A549 (cell line): ENCODE data around the gene IL6ST.

Experiments
- CEBPB ChIP-seq, 2 experiments: fragments of >200 bp in 1 of 2; sonication (Bioruptor Twin) in 1 of 2; formaldehyde crosslinking in 1 of 2; IDR thresholded peaks; 2 replicates each; pipeline ENCODE4 v1.6.1; 2012 to 2016
- HOXA7 ChIP-seq: fragments of 250-450 bp; sonication (Bioruptor Pico); IDR thresholded peaks from 2 replicates; pipeline ENCODE4 v1.5.0; 2020; ENCODE audit warnings: mild to moderate bottlenecking, moderate library complexity
- POLR2A ChIP-seq: IDR thresholded peaks from 2 replicates; pipeline ENCODE4 v1.6.1; 2012; ENCODE audit warnings: mild to moderate bottlenecking, low read length
- RAD21 ChIP-seq, 2 experiments: fragments of >200 bp in 1 of 2; sonication (Bioruptor Twin) in 1 of 2; formaldehyde crosslinking in 1 of 2; IDR thresholded peaks in 1 of 2; conservative IDR thresholded peaks in 1 of 2; 2 replicates in 1 of 2; 3 replicates in 1 of 2; pipeline ENCODE4 v1.6.1; 2012 to 2018; ENCODE audit warnings: inconsistent platforms in 1 of 2
- RCOR1 ChIP-seq: fragments of 150-350 bp; IDR thresholded peaks from 2 replicates; pipeline ENCODE4 v1.6.1; 2014; ENCODE audit warnings: antibody characterized with exemption, low read length, low read depth
- RFX5 ChIP-seq: fragments of 450-650 bp; IDR thresholded peaks from 2 replicates; pipeline ENCODE4 v1.7.1; 2014; ENCODE audit warnings: antibody characterized with exemption, mild to moderate bottlenecking, moderate library complexity
- TF ChIP-seq, protein P1 (sequence below): fragments of >200 bp; sonication (Bioruptor Twin); formaldehyde crosslinking; IDR thresholded peaks from 3 replicates; pipeline ENCODE4 v1.5.1; 2016

DNA sequence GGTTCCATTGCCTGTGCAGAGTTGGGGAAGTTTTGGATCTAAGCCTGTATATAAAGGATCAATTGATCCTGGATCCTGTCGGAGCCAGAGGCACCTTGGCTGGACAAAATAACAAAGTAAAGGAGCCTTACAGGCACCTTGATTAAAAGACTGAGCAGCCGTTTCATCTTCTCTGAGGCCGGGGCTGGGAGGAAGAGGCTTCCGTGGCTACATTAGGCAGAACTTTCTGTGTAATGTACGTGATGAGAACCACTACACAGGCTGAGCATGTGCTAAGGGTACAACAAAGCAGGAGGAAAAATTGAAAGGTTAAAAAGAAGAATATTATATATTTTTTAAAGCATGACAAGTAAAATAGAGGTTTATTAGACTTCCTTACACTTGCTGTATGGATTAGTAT lies 106.6 kb downstream of the IL6ST start:
- no peak for TF ChIP-seq RFX5
- no peak for TF ChIP-seq RCOR1
- TF ChIP-seq, protein P1, sequence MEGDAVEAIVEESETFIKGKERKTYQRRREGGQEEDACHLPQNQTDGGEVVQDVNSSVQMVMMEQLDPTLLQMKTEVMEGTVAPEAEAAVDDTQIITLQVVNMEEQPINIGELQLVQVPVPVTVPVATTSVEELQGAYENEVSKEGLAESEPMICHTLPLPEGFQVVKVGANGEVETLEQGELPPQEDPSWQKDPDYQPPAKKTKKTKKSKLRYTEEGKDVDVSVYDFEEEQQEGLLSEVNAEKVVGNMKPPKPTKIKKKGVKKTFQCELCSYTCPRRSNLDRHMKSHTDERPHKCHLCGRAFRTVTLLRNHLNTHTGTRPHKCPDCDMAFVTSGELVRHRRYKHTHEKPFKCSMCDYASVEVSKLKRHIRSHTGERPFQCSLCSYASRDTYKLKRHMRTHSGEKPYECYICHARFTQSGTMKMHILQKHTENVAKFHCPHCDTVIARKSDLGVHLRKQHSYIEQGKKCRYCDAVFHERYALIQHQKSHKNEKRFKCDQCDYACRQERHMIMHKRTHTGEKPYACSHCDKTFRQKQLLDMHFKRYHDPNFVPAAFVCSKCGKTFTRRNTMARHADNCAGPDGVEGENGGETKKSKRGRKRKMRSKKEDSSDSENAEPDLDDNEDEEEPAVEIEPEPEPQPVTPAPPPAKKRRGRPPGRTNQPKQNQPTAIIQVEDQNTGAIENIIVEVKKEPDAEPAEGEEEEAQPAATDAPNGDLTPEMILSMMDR, result no peak
- no peak for TF ChIP-seq RAD21 (conservative IDR thresholded peaks at IDR 0.05 in 1 of 2, IDR thresholded peaks at IDR 0.05 in 1 of 2)
- no peak for TF ChIP-seq HOXA7
- TF ChIP-seq POLR2A, result no peak
- TF ChIP-seq CEBPB (IDR thresholded peaks at IDR 0.05), result no peak
